SIG-M5 treated with dmso at 0.1 percent for 504 hours (cell line): Measurements from ENCODE around the gene PAX6.

ENCODE experiments used
- DNase-seq: peaks from one replicate; lab custom pipeline; 2025; ENCODE audit not compliant: unreplicated experiment; lab: John Stamatoyannopoulos, UW

The PAX6 gene

GRCh38 chr11:31822927-31823643, 12.0 kb upstream of the PAX6 start:
- DNase-seq = no peak

DNA sequence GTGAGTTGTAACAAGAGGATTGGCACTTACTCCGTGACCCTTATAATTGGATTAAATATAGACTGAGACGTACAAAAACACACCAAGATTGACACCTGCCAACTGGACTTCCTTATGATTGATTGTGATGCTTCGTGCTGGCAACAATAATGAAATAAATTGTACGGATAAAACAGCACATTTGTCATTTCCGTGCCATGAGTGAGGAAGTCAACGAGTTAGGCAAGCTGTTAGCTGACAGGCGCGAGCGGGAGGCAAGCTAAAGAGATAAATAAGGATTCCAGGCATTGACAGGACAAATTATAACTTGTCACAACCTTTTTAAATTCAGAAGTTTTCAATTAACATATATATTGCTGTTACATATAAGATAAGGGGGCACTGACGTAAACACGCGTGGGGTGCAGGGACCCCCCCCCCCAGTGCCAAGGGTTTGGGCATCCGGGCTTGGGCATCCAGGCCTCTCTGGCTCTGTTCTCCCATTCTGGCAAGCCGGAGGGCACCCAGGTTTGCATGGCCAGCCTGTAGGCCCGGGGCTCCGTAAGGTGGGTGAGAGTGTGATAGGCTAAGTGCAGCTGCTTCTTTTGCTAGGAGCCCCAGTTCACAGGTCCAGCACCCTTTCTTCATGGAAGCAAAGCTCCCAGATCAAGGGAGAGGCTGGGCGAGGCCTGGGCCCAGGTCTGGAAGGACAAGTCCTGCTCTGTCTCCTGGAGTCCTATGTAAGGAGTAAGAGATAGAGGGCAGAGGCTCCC, 11.2 kb upstream of the PAX6 start:
- no peak for DNase-seq

GRCh38 chr11:31821766-31822165, 10.6 kb upstream of the PAX6 start:
- no peak for DNase-seq

DNA sequence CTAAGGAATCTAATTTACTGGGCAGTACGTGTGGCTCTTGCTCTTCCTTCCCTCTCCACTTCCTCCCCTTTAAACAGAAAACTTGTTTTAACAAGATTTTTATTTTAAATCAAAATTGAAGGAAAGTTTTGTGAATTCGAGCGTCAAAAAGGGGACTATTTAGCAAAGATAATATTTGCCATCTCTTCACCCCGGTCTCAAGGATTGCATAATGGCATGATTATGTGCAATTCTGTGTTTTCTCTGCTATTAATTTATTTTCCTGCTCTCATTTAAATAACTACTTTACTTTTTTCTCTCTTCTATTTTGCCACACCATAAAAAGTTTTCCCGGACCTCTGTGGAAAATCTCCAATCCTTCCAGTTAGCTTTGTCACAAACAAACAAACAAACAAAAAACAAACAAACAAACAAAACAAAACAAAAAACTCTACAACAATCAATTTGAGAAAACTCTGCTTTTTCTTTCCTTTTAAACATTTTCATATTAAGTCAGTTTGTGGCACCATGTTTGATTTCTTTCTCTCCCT, 10.2 kb upstream of the PAX6 start:
- no peak for DNase-seq

DNA sequence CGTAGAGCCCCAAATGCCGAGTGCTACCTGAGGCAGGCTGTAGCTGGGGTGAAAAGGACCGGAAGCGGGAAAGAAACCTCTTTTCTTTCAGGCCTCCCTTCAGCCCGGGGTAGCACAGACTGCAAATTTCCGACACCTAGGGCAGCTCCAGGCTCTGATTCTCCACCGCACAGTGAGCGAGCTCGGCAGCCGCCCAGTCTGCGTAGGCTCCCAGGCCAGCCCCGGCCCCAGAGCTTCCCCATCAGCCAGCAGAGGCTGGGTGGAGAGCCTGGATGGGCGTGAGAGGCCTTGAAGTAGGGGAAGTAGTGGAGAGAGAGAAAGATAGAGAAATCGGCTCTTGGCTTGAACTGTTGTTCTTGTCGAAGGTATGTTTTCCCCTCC, 9.3 kb upstream of the PAX6 start:
- peak; percentile 12 for DNase-seq

GRCh38 chr11:31819621-31820437, 8.7 kb upstream of the PAX6 start:
- no peak for DNase-seq

- no peak for DNase-seq
Measured at GRCh38 chr11:31818874-31819331, 7.8 kb upstream of the PAX6 start.

GRCh38 chr11:31818425-31818755, 7.3 kb upstream of the PAX6 start:
- no peak for DNase-seq

DNA sequence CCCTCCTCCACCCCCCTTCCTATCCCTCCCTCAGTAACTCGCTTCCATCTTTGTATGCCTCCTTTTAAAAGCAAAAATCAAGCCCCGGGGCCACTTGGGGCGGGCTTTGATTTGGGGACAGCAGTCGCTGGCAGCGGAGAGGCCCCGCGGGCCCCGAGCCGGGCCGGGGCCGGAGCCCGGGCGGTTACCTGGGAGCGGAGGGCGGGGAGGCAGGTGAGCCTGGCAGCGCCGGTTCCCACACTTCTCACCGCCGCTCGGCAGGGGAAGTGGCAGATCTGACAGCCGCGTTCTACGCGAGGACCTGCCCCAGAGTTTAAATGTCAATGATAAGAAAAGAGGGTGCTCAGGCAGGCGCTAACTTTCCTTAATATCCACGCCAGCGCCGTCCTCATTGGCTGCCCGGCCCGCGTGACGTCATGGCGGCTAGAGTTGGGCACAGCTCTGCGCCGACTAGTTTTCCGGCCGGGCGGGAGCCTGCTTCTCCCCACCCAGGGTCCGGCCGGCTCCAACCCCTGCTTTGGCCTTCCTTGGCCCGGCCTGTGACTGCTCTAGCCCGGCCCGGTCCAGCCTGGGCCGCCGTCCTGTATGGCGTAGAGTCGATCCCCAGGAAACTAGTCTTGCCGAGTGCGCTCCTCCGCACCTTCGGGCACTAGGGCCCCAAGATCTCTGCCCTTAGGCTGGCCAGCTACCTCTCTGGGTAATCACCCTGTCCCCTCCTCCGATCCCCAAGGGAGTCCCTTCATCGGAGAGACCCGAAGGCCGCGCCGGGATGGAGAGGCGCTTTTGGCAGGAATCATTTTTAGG, 6.7 kb upstream of the PAX6 start:
- DNase-seq = no peak

- DNase-seq = no peak
Measured at GRCh38 chr11:31817054-31817620, 6.0 kb upstream of the PAX6 start.

DNA sequence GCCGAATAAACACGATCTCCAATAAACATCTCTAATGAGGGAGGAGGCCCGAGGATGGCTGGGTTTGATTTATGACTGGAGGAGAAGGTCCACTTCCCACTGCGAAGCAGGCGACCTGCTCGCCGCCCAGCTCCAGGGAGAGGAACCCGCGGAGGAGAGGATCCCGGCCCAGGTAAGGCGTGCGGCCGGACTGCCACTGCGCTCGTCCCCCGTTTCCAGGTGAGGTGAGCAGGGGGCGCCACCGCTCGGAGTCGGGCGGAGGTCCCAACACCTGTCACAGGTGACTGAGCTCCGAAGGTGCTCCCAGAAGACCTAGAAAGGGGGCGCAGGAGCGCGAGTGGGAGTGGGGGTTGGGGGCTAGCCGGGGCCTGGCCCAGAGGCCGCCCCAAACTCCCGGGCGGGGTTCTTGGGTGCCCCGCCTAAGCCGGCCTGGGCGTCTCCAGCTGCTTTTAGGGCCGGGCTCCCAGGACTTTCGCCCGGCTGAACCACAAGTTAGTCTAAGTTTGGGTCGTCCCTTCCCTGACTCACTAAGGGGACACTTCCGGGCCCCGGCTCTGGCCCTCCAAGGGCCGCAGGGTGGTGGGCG, 5.4 kb upstream of the PAX6 start:
- no peak for DNase-seq

GRCh38 chr11:31815711-31816467, 4.8 kb upstream of the PAX6 start:
- DNase-seq = no peak

- DNase-seq = no peak
Measured at GRCh38 chr11:31814176-31814868, 3.2 kb upstream of the PAX6 start.

DNA sequence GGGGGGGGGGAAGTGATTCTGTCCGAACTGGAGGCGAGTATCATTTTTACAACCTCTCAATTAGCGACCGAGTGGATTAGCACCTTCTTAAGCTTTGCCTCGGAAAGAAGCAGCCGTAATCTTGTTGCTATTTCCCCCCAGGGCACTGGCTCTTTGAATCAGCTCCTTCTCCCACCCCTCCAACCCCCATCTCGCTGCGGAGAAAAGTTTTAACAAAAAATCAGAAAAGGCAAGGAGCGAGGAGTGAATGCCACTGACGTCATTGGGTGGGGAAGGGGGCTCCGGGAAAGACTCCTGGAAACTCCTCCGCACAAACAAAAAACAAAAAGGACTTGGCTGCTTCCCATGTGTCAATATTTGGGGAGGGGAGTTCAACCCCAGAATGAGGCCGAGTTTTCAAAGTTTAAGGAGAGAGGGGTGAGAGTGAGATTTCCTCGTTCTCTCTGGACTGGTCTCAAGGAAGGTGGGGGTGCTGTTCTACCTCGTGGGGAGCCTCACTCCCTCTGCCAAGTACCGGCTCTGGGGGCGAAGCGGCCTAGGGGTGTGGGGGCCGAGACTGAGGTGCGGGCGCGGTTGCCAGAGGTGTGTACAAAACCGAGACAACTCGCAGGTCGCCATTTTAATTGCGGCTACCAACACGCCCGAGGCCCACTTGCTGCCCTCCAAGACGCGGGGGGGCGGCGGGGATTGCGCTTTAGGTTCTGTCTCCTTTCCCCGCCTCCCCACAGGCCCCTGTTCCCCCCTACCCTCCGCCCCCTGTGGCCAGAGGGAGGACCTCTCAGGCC, 2.5 kb upstream of the PAX6 start:
- no peak for DNase-seq

DNA sequence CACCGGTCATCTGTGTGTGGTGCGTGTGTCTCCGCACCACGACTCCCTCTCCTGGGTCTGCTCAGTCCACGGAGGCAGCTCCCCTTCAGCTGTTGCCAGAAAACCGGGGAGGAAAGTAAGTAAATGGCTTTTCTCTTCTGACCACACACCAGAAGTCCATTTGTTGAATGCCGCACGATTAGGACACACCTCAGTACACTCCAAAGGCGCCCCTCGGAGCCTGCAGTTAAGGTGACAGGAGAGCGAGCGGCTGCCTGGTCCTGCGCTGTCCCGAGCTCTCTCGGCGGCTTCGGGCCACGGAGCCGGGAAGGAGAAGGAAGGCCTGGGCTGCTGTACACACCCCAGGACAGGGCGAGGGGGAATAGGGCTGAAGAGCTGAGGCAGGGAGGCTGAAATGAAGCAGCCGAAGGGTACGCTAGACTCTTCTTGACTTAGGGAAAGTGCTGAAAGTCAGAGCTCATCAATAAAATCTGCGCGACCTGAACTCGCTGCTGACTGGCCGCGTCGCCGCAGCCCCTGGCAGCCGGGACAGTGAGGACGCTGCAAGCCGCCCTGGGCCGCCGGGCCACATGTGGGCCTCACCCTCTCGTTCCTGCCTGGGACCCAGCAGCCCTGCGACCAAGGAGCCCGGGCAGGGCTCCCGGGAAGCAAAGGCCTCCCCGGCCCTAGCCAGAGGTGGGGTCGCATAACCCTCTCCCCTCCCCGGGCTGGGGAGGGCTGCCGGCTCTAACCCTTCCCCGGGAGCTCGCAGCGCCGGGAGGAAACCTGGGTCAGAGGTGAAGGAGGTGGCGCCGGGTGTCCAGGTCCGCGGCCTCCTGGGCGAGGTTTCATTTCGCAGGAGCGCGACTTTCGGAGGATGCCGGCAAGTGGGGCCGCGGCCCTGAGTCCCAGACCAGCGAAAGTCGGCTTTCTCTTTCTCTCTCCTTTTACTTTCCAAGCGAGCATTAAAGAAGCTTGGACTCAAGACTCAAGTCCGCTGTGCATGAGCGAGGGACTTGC, 1.6 kb upstream of the PAX6 start:
- DNase-seq = no peak

DNA sequence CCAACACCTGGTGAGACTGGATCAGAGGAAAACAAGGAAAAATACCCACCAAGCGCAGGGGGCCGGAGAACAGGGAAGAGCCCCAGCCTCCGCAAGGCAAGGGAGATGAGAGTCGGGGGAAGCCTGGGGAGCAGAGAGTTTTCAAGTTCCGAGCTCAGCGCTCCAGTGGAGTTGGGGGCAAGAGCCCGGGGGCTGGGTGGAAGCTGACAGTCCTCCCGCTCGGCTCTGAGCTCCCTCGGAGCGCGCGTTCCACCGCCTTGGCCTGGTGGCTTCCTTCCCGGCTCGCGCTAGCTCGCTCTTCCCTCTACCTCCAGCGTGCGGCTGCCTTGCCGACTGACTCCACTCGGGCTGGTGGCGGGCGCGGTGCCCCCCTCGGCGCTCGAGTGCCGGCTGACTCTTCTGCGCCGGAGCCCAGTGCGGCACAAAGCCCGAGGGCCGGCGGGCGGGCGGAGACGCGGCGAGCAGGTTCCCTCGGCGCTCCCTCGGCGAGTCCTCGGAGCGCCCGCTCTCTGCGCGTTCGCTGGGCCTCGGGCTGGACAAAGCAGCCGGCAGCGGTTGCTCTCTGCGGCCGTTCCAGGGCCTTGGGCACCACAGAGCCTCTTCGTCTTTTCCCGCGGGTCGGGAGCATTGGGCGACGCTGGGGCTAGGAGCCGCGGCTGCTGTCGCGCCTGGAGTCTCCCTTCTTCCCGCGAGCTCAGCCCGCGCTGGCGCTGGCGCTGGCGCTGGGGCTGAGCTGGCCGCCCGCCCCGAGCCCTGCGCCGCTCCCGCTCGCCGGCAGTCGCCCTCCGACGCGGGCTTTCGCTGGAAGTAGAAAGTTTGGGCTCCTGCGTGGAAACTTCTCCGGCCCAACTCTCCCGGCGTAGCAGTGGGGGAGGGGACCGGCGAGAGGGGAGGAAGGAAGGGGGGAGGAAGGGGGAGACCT, 1.0 kb downstream of the PAX6 start:
- no peak for DNase-seq
